Measurements from ENCODE around the gene SGPP2.

Gene SGPP2

DNA sequence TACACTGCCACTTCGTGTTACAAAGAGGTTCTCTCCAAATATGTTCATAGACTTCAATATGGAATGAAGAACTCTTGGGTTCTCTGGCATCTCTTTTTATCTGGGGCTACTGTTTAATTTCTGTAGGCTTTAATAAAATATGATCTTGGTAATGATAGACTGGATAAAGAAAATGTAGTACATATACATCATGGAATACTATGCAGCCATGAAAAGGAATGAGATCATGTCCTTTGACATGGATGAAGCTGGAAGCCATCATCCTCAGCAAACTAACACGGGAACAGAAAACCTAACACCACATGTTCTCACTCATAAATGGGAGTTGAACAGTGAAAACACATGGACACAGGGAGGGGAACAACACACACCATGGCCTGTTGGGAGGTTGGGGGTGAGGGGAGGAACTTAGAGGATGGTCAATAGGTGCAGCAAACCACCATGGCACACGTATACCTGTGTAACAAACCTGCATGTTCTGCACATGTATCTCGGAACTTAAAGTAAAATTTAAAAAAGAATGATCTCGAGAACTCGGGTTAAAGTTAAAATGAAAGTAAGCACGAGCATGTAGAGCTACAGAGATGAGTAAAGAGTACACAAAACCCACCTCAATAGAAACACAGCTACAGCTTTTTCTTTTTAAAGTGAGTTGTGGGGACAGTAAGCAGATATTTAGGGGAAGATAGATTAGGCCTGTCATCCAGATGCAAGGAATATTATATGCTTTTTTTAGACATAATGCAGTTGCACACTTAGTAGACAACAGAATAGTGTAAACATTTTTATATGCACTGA lies 102.3 kb downstream of the SGPP2 start:
- H3K4me3 ChIP-seq (ENCODE audit: control insufficient read depth, low read depth, low read length): no peak overlapping the region
- no peak for DNase-seq (ENCODE audit: low read depth)
- TF ChIP-seq, protein P1, sequence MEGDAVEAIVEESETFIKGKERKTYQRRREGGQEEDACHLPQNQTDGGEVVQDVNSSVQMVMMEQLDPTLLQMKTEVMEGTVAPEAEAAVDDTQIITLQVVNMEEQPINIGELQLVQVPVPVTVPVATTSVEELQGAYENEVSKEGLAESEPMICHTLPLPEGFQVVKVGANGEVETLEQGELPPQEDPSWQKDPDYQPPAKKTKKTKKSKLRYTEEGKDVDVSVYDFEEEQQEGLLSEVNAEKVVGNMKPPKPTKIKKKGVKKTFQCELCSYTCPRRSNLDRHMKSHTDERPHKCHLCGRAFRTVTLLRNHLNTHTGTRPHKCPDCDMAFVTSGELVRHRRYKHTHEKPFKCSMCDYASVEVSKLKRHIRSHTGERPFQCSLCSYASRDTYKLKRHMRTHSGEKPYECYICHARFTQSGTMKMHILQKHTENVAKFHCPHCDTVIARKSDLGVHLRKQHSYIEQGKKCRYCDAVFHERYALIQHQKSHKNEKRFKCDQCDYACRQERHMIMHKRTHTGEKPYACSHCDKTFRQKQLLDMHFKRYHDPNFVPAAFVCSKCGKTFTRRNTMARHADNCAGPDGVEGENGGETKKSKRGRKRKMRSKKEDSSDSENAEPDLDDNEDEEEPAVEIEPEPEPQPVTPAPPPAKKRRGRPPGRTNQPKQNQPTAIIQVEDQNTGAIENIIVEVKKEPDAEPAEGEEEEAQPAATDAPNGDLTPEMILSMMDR (conservative IDR thresholded peaks at IDR 0.05; ENCODE audit: control insufficient read depth, insufficient read depth, low read depth, low read length): no peak

DNA sequence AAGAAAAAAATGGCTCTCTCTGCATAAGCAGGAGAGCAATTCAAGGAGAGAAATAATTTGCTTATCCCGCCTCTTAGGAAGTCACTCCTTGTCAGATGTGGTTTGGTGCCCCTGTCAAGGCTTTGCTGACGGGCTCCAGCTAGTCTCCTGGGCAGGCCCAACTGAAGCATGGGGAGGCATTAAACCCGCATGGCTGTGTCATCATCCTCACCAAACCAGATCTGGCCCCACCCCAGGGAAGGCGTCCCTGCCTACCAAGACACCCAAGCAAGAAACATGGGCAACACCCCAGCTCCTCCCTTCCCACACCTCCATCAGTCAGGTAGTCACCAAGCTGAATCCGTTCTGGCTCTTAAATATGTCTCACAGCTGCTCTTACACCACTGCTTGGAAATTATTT lies 108.0 kb downstream of the SGPP2 start:
- H3K4me3 ChIP-seq (ENCODE audit: control insufficient read depth, low read depth, low read length): no peak overlapping the region
- TF ChIP-seq, protein P1 (conservative IDR thresholded peaks at IDR 0.05; ENCODE audit: control insufficient read depth, insufficient read depth, low read depth, low read length): no peak
- DNase-seq (ENCODE audit: low read depth): no peak

DNA sequence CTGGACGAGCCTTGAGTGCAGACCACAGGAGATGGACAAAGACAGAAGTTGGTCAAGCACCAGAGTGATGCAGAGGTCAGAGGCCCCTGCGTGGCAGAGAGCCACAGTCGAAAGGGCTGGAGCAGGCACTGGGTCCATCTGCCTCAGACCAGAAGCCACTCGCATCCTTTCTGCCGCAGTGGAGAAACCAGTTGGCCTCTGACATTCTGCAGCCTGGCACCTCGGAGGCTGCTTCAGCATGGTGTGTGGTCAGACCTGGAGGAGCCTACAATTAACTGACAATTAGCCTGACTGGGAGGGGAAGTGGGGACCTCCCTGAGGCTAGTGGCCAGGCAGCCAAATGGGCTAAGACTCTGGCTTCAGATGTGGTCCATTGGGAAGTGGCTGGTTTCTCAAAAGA lies 111.1 kb downstream of the SGPP2 start:
- H3K4me3 ChIP-seq (ENCODE audit: control insufficient read depth, low read depth, low read length): no peak overlapping the region
- no peak for DNase-seq (ENCODE audit: low read depth)
- TF ChIP-seq, protein P1 (conservative IDR thresholded peaks at IDR 0.05; ENCODE audit: control insufficient read depth, insufficient read depth, low read depth, low read length): no peak

DNA sequence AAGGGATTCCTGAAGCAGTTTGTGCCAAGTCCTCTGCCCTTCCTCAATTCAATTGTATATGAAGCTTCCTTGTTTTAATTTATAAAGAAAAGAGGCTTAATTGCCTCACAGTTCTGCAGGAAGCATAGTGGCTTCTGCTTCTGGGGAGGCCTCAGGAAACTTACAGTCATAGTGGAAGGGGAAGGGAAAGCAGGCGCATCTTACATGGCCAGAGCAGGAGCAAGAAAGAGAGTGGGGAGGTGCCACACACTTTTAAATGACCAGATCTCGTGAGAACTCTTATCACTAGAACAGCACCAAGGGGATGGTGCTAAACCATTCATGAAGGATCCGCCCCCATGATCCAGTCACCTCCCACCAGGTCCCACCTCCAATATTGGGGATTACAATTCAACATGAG lies 114.2 kb downstream of the SGPP2 start:
- TF ChIP-seq, protein P1 (conservative IDR thresholded peaks at IDR 0.05; ENCODE audit: control insufficient read depth, insufficient read depth, low read depth, low read length): no peak
- no peak overlapping the region for H3K4me3 ChIP-seq (ENCODE audit: control insufficient read depth, low read depth, low read length)
- no peak for DNase-seq (ENCODE audit: low read depth)

DNA sequence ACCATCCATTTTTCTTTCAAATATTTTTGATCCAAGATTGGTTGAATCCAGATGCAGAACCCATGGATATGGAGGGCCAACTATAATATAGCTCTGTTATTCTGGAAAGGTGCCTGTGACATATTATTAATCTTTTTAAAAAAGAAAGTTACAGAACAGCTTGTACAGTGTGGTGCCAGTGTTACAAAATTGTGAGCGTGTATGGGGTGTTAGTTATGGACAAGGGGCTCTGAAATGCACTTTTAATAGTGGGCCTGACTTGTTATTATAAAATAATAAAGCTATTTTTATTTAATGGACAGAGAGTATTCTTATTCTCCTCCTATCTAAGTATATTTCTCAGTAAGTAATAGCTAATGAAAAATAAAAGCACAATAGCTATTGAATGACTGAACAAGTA lies 120.3 kb downstream of the SGPP2 start:
- DNase-seq (ENCODE audit: low read depth): no peak
- no peak overlapping the region for H3K4me3 ChIP-seq (ENCODE audit: control insufficient read depth, low read depth, low read length)
- TF ChIP-seq, protein P1 (conservative IDR thresholded peaks at IDR 0.05; ENCODE audit: control insufficient read depth, insufficient read depth, low read depth, low read length): no peak

DNA sequence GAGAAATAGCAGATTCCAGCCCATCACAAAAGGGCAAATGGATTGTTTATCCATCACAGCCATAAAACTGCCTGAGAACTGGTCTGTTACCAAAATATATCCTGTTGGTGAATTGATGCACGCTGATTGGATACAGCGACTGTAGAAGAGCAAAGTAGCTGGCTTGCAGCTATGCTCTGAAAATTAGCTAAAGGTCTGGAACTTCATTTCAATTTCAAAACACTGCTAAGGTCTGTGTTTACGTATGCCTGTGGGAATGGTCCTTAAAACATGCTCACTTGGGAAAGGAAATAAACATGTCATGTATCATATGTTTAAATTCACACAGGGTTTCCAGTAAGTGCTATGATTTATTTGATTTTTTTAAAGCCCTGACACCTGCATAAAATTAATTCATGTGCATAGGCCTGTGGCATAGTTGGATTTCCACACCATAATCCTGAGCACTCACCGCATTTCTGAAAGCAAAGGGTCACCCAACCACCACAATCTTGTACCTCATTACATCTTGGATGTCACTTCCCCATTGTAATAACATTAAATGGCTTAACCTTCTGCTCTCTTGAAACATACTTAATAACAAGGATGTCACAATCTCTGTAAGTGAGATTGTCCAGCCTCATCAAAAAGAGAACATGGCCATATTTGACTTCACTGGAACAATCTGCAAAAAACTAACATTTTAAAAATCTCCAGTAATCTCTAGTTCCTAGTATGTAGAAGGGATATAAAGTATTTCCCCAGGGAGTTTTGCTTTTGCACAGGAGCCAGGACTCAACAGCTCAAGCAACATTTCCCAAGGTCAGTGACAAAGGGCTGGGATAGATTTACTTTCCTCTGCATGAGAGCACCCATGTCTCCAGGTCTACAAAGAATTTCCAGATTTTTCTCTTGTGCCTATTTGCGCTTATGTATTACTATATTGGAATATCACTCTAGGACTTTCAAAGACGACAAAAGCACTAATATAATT lies 121.8 kb downstream of the SGPP2 start:
- TF ChIP-seq, protein P1 (conservative IDR thresholded peaks at IDR 0.05; ENCODE audit: control insufficient read depth, insufficient read depth, low read depth, low read length): no peak
- DNase-seq (ENCODE audit: low read depth): no peak
- H3K4me3 ChIP-seq (ENCODE audit: control insufficient read depth, low read depth, low read length): no peak overlapping the region

Data from fibroblast of mammary gland (primary cell).